Esophagus muscularis mucosa (tissue), 4 donors: ENCODE results near the gene DNAH3. TPM values are rescaled to one million over a fixed set of nuclear protein-coding genes. Genes with fewer than 3 reads are reported as not detected.

Experiments
- DNase-seq: peaks from one replicate; pipeline ENCODE4 v3.0.0-alpha.2; 2017; ENCODE audit errors: extremely low spot score
- H3K27ac ChIP-seq, 4 donors: fragments of 200-600 bp; sonication (generic); replicated peaks in 1 of 4; 1 replicate in 3 of 4; 2 replicates in 1 of 4; pipeline ENCODE4 v1.5.1; 2016 to 2019; ENCODE audit warnings: mild to moderate bottlenecking in 1 of 4
- H3K27me3 ChIP-seq, 4 donors: fragments of 200-600 bp; sonication (generic); one replicate each; pipeline versions ENCODE4 v1.5.1 to v1.6.0; 2016 to 2019
- H3K36me3 ChIP-seq, 4 donors: fragments of 200-600 bp; sonication (generic); one replicate each; pipeline ENCODE4 v1.5.1; 2016 to 2019
- H3K4me1 ChIP-seq, 4 donors: fragments of 200-600 bp; sonication (generic); one replicate each; pipeline ENCODE4 v1.5.1; 2016 to 2019
- H3K4me3 ChIP-seq, 4 donors: fragments of 200-600 bp; sonication (generic); 1 replicate in 2 of 4; 2 replicates in 2 of 4; pipeline ENCODE4 v1.5.1; 2016 to 2019; ENCODE audit warnings: mild to moderate bottlenecking in 4 of 4, moderate library complexity in 1 of 4
- H3K9me3 ChIP-seq, 4 donors: fragments of 200-600 bp; sonication (generic); 1 replicate in 3 of 4; 2 replicates in 1 of 4; pipeline ENCODE4 v1.5.1; 2016 to 2019
- CTCF ChIP-seq, 3 experiments: fragments of 200-600 bp in 2 of 3; fragments of 450-650 bp in 1 of 3; sonication (generic) in 2 of 3; IDR thresholded peaks; one replicate each; pipeline ENCODE4 v1.5.1; 2017 to 2019; ENCODE audit warnings: antibody characterized with exemption in 3 of 3, mild to moderate bottlenecking in 2 of 3, moderate library complexity in 1 of 3
- EP300 ChIP-seq: sonication (generic); formaldehyde crosslinking; IDR thresholded peaks from one replicate; pipeline ENCODE4 v1.6.1; 2017; ENCODE audit warnings: antibody characterized with exemption
- POLR2A ChIP-seq: fragments of 450-650 bp; IDR thresholded peaks from one replicate; pipeline ENCODE4 v1.6.1; 2017; ENCODE audit warnings: antibody characterized with exemption, moderate library complexity, mild to moderate bottlenecking, low read depth
- POLR2AphosphoS5 ChIP-seq, 2 donors: sonication (generic); formaldehyde crosslinking; IDR thresholded peaks; one replicate each; pipeline ENCODE4 v1.6.1; 2017; ENCODE audit warnings: antibody characterized with exemption in 2 of 2
- WGBS: methylation state at CpG from one replicate; pipeline ENCODE4 v1.1.5; 2018; 5-methylcytosine and 5-hydroxymethylcytosine counted together
- intact Hi-C: fragments of 100-400 bp; cut with DNase I; formaldehyde crosslinking; loops from one replicate; pipeline ENCODE4 v1.15.1; 2023
- total RNA-seq, 4 donors: library from RNA; depleted of rRNA; stranded (reverse); fragments of >200 nt; gene quantifications; one replicate each; pipeline versions ENCODE4 v1.1.0 to v1.2.1, GENCODE V29; 2016

DNAH3 gene
- total RNA-seq, 4 donors from 2014 or later: under 0.01 to 0.13 TPM; not detected in 2

DNA sequence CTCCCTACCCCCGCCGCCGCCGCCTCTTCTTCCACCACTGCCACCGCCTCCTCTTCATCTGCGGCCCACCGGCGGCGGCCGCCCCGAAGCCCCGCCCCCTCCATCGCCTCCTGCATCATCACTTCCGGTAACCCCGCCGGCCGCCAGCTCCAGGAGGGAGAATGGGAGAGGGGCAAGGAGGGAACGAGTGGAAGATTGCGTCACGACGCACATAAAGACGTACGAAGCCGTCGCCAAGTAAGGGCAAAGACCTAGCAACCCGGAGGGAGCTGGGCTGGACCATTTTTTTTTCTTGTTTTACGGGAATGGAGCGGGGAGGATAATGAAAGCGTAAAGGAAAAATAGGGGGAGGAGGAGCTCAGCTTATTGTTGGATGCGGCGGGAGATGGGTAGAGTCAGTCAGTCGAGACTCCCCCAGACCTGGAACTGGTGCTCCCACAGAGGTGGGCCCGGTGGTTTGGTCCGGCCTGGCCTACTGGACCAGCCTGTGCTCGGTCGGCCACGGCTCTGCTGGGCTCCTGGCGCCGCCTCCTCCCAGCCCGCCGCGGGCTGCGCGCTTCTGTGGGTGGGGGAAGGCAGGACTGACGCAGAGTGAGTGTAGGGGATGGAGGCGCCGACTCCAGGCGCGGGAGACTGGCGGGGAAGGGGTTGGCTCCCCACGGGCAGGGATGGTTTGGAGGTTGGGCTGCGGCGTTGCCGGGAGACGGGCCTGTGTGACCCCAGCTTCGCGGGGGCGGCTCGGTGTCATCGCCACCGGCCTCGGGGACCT, 250.2 kb downstream of the DNAH3 start, which contains the start of the genes DCUN1D3 and LYRM1:
TSS of gene DCUN1D3 (minus strand) at position 60 of the 769 bp plus-strand sequence. CDS start 37,820 bp downstream, outside the sequence.
TSS of gene LYRM1 (plus strand) at position 473 of the 769 bp plus-strand sequence. CDS start 14,785 bp downstream, outside the sequence.
- TF ChIP-seq POLR2AphosphoS5 (IDR thresholded peaks at IDR 0.05) (peak in 1 of 2 donors; percentile 83), CTCF (IDR thresholded peaks at IDR 0.05) (no peak), EP300 (peak; percentile 83), POLR2A (peak; percentile 88)
- Histone ChIP-seq H3K4me3 (peak within 1 kb of the TSS; percentile 60 to 96 (median 76)), H3K27me3 (no peaks in the 10 kb centered on the region), H3K27ac (peak within 1 kb of the TSS; percentile 93 to 99 (median 99)), H3K9me3 (no peaks in the 10 kb centered on the region), H3K36me3 (peaks cover 0 to 18% (median 10%) of the 10 kb centered on the region in 4 donors), H3K4me1 (peaks cover 67 to 84% (median 77%) of the 10 kb centered on the region in 4 donors)
- intact Hi-C loops: loop anchor here (1.0 kb wide), 1 partner anchor 49 kb away; no protein-coding TSS in a partner anchor
- peak; percentile 99 for DNase-seq
- under 1% methylated on average over 27 of the region's 62 CpGs for WGBS

GRCh38 chr16:20899477-20900298, 251.0 kb downstream of the DNAH3 start:
- H3K36me3 ChIP-seq: peaks cover 0 to 24% (median 16%) of the 10 kb centered on the region in 4 donors
- DNase-seq: no peak
- H3K9me3 ChIP-seq: no peaks in the 10 kb centered on the region
- no peaks in the 10 kb centered on the region for H3K27me3 ChIP-seq
- TF ChIP-seq EP300: no peak
- no peak for TF ChIP-seq POLR2AphosphoS5 (IDR thresholded peaks at IDR 0.05)
- no peak for TF ChIP-seq POLR2A
- TF ChIP-seq CTCF (IDR thresholded peaks at IDR 0.05): no peak
- WGBS: 0% methylated on average over 17 of the region's 23 CpGs
- peaks cover 59 to 81% (median 71%) of the 10 kb centered on the region in 4 donors for H3K4me1 ChIP-seq
- intact Hi-C loops: loop anchor here (1.0 kb wide), 1 partner anchor 48 kb away; no protein-coding TSS in a partner anchor
- H3K4me3 ChIP-seq: peak overlapping the region; percentile 60 to 96 (median 76)
- peak overlapping the region; percentile 93 to 99 (median 99) for H3K27ac ChIP-seq

- no peak for DNase-seq
- WGBS: 18% methylated on average over 5 of the region's 5 CpGs
- H3K27me3 ChIP-seq: no peaks in the 10 kb centered on the region
- no peaks in the 10 kb centered on the region for H3K9me3 ChIP-seq
- intact Hi-C loops: no loop called here
- peak overlapping the region; percentile 60 to 96 (median 76) for H3K4me3 ChIP-seq
- peak overlapping the region; percentile 93 to 99 (median 99) for H3K27ac ChIP-seq
- H3K36me3 ChIP-seq: peaks cover 0 to 29% (median 21%) of the 10 kb centered on the region in 4 donors
- TF ChIP-seq POLR2A (no peak), EP300 (no peak), POLR2AphosphoS5 (IDR thresholded peaks at IDR 0.05) (no peak), CTCF (IDR thresholded peaks at IDR 0.05) (no peak)
- H3K4me1 ChIP-seq: peaks cover 53 to 75% (median 66%) of the 10 kb centered on the region in 4 donors
These were observed 251.6 kb downstream of the DNAH3 start for GRCh38 chr16:20899071-20899470.

DNA sequence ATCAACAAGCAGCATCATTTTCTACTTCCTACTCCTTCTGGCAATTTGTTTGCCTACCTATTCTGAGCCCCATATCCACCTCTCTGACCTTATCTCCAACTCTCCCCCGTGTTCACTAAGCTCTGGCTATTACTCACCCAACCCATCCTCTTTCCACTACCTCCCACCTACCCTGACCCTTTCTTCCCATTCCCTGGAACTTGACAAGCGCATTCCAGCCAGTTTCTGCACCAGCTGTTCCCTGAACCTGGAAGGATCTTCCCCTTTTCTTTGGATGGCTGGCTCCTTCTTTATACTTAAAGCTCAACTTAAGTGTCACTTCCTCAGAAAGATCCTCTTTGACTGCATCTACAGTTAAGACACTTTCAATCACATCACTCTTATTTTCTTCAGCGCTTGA, 252.7 kb downstream of the DNAH3 start:
- no peak for TF ChIP-seq EP300
- no peak for TF ChIP-seq CTCF (IDR thresholded peaks at IDR 0.05)
- no peak for TF ChIP-seq POLR2AphosphoS5 (IDR thresholded peaks at IDR 0.05)
- TF ChIP-seq POLR2A: no peak
- H3K9me3 ChIP-seq: no peaks in the 10 kb centered on the region
- peak overlapping the region in 2 of 4 donors; percentile 28 to 74 for H3K4me3 ChIP-seq
- peaks cover 41 to 64% (median 55%) of the 10 kb centered on the region in 4 donors for H3K4me1 ChIP-seq
- DNase-seq: no peak
- 71% methylated on average over 3 of the region's 3 CpGs for WGBS
- intact Hi-C loops: no loop called here
- peaks cover 0 to 39% (median 29%) of the 10 kb centered on the region in 4 donors for H3K36me3 ChIP-seq
- H3K27ac ChIP-seq: peak overlapping the region; percentile 93 to 99 (median 99)
- H3K27me3 ChIP-seq: no peaks in the 10 kb centered on the region
